Measurements from ENCODE around the gene ADARB2. TPM values are rescaled to one million over a fixed set of nuclear protein-coding genes. Genes with fewer than 3 reads are reported as not detected.

The ADARB2 gene
- polyA plus RNA-seq, 10 donors, result 0.04 to 0.45 (median 0.28) TPM

DNA sequence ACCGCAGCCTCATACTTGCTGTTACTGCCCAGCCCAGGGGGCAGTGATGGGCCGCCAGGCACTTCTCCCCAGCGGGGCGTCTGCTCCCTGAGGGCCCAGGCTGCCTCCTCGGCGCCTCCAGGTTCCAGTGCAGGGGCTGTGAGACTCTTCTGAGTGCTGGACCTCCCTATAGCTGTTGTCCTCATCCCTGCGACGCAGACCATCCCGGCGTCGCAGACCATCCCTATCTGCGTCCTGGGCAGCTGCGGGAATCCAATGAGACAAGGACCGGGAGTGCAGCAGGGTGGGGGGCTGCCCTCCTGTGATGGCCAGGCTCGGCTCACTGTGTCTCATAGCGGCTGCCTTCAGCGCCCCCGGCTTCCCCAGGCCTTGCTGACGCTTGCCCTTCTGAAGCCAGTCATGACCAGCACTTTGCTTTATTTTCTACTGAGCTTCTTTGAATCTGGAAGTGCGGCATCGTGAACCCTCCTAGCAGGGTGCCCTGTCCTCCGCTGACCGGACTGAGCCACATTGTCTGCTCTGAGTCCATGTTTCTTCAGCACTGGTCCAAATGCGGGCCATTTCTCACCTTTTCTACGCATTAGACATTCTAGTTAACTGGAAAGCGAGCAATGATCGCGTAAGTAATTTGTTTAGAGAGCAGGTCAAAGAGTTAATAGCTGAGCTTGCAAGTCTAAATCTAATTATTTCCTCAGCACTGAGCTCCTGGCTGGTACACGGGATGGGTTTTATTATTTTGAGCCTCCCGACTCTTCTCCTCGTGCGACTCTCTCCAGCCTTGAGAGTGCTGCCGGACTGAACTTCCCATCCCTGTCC lies 341.6 kb downstream of the ADARB2 start:
- no peak for DNase-seq

DNA sequence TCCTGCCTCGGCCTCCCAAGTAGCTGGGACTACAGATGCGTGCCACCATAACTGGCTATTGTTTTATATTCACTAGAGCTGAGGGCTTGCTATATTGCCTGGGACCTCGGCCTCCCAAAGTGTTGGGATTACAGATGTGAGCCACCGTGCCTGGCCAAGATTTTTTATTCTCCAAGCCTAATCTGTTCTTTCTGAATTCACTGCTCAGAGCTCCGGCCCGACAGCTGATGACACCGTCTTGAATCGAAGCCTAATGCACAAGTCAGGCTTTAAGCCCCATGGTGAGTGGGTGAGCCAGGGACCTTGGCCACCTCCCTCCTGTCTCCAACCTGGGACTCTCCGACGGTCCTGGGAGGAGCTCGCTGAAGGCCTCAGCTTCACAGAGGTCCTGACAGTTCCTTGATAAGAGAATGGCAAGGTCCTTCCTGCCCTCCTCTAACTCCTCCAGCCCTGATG lies 342.3 kb downstream of the ADARB2 start:
- no peak for DNase-seq

DNA sequence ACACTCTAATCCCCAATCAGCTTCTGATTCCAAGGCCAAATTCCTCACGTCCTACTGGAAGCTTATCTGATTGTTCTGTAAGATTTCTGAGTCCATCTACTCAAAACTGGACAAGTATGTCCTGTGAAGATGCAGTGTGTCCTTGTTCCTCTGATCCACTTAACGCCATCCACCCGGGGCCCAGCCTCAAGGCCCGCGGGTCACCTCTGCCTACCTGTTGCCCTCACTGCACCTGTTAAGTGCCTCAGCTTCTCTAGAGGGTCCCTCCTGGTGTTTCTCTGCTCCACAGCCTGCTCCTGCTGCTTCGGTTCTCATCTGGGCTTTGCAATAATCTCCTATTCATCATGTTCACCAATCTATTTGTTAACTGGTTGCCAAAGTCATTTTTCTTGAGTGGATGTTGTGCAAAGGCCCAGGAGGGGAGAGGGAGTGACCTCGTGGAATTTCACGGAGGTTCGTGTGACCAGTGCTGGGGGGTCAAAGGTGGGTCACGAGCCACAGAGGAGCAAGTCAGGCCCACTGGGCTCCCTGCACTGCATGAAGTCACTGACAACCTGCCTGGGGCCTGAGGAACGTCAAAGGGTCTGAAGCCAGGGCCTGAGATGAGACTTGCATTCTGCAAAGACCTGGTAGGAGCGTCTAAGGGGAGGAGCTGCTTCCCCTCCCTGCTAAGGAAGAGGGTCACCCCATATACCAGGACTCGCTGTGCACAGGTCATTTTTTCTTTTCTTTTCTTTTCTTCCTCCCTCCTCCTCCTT lies 343.0 kb downstream of the ADARB2 start:
- DNase-seq, result no peak

DNA sequence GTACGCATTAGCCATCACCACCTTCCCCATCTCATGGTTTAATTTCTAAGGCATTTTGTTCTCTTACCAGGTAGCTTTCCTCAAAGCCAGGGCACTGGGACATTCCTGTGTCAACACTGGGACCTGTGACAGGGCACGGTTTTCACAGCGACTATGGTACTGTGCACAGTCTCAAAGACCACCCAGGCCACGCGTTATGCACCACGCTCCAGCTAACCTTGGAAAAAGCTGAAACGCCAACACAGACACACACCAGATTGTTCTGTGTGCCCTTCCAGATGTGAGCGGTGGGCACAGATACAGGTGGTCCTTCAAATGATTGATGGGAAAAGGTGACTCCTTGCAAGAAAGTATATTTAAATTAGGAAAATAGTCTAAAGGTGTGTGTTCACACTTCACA lies 343.8 kb downstream of the ADARB2 start:
- DNase-seq, result no peak

DNA sequence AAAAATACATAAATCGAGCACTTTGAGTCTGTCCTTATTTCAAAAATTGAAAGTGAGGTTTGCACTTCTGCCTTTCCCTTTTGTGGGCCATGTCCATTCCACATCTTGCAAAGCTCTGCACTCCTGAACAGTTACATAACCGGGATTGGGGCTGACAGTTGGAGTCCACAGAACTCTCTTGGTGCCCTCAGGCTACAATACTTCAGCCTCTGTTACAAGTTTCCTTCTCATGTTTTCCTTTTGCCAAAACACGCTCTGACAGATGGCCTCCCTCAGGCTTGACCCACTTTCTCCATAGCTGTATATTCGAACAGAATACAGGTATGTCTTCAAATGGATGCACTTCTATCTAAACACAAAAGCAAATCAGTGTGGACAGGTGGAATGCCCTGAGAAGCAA lies 345.2 kb downstream of the ADARB2 start:
- DNase-seq, result no peak

DNA sequence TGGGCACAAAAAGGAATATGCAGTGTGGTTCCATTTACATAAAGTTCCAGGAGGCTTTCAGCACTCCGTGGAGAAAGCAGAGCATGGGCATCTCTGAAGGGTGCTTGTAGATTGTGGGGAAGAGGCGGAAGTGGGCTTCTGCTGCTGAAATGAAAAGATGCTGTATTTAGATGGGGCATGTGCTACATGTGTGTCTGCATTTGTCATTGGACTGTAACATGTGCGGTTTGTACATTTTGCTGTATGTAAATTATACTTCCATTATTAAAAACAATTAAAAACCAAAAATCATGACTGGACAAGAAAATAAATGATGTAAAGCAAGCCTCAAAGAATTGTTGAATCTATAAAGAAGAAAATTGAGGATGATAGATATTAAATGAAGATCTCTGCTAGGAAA lies 347.1 kb downstream of the ADARB2 start:
- no peak for DNase-seq

DNA sequence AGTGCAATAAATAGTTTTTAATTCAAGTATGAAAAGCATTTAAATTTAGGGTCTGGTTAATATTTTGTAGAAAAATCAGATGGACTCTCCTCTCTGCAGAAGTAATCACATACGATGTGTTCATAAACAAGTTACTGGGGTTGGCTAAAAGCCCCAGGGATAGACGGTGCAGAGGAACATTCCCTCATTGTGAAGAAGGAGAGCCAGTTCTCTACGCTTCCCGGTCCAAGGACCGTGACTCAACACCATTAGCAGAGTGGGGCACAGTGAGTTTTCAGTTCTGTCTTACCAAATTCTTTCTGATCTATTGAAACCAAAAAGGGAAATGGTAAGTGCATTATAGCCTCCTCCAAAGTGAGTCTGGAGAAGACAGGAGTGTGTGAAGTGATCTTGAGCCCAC lies 353.3 kb downstream of the ADARB2 start:
- DNase-seq, result no peak

DNA sequence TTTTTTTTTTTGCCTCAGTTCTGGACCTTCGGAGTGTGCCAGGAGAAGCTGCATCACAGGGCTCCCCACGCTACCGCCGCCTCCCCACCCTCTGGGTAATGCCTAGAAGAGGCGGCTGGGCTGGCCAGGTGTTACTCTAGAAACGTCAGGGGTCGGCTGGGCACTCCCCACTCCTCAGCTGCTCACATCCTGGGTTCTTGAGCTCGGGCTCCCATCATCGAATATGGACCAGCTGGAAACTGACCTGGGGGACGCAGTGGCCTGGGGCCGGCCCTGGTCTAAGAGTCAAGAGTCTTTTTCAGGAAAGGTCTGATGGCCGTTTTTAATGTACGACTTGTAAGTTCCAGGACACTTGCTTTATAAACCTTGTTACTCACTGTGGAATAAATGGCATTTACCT lies 354.6 kb downstream of the ADARB2 start:
- no peak for DNase-seq

DNA sequence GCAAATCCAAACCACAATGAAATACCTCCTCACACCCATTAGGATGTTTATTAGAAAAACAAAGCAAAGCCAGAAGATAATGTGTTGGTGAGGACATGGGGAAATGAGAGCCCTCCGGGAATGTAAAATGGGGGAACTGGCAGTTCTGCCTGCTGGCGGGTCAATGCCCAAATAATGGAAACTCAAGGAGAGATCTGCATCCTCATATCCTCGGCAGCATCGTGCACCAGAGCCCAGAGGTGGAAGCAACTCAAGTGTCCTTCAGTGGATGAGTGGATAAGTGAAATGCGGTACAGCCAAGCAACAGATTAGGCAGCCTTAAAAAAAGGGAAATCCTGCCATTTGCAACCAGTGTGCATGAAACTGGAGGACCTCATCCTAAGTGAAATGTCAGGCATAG lies 356.0 kb downstream of the ADARB2 start:
- DNase-seq, result no peak

DNA sequence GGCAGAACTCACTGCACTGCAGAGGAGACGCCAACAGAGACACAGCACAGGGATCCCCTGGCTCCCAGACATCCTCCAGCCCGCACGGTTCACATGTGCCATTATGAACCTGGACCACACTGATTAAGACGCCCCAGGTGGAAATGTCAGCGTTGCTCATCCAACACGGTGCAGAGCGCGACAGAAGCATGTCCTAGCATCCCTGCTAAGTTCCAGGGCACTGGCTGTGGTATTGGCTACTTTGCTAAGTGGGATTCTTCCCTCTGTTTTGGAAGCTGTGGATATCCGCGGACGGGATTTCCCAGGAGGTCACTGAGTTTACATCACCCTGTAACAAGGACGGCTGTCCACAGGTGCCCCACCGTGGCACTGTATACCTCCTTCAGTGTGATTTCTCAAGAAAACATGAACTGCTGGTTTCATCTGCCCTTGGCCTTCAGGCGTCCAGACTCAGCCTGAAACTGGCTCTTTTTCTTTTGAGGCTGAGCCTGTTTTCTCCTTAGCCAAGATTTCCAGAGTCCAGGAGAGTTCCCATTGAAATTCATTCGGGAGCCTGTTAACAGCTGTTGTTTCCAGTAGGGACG lies 357.1 kb downstream of the ADARB2 start:
- no peak for DNase-seq

DNA sequence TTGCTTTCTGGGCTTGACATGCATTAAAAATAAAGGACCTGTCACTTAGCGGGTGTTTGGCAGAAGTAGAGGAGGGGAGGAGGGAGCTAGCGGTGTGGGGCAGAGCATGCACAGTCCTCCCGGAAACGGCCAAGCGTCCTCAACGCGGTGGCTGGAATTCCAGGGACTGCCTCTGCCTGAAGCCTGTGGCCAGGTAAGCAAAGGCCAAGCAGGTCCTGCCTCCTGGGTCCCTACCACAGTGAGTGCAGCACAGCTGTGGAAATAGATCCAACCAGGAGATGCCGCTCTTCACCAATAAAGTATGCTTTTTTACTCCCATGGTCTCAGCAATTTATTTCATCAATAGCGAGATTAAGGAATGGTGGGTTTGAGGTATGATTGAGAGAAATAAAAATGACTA lies 357.7 kb downstream of the ADARB2 start:
- DNase-seq, result no peak

DNA sequence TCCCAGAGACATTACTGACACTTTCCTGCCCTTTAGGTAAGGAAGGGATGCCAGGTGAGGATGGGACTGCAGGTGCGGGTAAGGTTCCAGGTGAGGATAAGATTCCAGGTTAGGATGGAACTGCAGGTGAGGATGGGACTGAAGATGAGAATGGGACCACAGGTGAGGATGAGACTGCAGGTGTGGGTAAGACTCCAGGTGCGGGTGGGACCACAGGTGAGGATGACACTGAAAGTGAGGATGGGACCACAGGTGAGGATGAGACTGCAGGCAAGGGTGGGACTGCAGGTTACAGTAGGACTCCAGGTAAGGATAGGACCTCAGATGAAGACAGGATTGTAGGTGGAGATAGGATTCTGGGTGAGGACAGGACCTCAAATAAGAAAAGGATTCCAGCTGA lies 358.9 kb downstream of the ADARB2 start:
- no peak for DNase-seq

DNA sequence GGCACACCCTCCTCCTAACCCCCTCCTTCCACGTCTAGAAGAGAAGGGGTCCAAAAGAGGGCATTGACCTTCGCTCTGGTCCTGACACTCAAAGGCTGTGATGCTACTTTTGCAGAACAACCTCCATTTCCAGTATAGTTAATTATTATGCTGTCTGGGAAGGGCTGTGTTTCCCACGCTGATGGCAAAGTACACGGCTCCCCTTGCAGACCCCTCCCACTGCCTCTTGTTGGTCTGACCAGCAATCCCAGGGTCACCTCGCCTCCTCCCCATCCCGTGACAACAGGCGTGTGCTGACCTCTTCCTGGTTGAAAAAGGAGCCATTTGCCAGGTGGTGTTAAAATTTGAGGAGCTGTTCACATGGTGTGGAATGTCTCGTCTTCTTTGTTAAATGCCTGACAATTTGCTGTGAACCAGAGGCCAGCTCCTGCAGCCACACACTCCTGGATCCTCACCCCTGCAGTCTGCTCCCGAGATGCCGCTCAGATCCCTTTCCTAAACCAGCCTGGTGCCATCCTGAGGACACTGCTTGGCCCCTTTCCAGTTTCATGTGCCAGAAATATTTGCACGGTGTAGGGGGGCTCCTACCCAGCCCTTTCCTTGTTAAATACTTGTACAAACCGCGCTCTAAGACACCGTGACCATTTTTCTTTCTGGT lies 359.5 kb downstream of the ADARB2 start:
- DNase-seq, result no peak

DNA sequence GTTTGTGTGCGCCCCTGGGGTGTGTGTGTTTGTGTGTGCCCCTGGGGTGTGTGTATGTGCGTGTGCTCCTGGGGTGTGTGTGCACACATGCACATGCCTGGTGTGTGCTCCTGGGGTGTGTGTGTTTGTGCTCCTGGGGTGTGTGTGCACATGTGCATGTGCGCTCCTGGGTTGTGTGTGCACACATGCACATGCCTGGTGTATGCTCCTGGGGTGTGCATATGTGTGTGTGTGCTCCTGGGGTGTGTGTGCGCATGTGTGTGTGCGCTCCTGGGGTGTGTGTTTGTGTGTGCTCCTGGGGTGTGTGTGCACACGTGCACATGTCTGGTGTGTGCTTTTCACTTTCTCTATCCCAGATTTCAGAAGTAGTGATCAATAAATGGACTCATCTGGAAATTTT lies 360.1 kb downstream of the ADARB2 start:
- DNase-seq, result no peak

DNA sequence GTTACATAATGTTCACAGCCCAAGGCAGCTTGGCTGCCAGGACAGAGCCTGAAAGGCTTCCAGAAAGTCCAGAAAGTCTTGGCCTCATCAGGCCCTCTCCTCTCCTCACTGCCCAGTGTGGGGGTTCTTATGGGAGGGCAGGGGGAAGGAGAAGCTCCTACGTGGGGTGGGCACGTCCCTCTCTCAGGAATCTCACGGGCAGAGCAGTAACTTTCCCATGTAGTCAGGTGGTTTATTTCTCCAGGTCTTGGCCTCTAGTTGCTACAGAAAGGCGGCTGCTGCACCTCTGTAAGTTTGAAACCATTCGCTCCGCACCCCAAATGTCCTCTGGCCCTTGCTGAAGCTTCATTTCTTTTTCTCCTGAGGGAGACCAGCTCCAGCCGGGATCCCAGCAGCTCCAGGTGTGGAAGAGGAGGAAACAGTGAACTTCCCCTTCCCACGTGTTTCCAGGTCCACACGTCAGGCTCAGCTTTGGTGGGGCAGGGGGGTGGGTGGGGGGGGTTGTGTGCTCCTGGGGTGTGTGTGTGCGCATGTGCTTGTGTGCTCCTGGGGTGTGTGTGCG lies 360.9 kb downstream of the ADARB2 start:
- DNase-seq, result no peak

DNA sequence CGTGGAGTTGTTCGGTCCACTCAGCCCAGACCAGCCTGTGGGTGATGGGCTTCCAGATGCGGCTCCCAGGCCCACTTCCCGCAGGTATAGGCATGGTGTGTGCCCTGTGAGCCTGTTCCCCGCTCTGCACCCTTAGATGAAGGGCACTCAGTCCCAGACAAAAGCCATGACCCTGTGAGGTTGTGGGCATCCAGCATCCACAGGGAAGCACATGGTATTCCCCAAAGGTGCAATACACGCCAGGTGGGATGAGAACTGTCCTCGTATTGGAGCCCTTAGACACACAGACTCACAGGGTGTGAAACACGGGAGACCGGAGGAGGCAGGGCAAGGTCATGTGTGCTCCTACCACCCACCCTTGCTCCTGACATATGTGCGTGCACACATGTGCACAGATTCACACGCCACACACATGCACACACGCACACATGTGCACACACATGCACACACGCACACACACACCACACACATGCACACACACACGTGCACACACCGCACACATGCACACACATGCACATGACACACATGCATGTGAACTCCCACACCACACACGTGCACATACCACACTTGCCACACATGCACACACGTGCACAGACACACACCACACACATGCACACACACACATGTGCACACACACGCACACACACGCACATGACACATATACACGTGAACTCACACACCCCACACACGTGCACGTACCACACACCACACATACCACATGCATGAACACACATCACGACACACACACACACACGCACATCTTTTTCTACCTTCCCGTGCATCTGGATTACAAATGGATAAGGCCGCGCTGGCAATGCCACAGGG lies 361.8 kb downstream of the ADARB2 start:
- no peak for DNase-seq

DNA sequence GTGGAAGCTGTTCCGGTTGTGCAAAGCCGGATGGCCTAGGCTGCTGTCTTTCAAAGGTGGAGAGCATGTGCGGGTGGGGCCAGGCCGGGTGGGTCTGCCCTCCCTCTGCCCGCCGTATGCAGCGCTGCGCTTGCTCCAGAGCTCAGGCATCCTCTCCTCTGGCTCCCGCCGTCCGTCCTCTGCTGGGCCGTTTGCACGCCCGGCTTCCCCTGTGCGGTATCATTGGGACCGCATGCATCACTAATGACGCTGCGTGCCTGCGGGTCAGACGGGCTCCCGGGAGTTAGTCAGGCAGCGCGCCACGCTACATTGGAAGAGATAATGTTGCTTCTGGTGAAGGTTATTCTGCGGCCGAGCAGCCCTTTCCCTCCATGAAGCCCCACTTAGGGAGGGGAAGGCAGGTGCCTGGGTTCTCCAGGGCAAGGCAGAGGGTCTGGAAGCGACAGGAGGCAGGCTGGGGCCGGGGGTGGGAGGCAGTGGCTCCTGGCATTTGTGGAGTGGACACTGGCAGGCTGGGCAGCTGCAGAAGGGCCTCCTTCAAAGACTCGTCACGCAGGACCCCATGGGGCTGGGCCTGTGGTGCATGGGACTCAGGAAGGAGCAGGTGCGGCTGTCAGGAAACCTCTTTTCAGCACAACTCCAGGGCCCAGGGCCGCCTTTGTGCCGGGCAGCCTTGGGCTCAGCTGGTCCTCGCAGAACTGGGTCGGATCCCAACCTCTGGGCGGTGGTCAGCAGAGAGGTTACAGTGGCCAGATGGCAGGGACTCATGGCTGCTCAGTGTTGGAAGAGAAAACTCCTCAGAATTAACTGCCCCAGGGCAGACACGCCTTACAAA lies 362.6 kb downstream of the ADARB2 start:
- DNase-seq, result no peak

DNA sequence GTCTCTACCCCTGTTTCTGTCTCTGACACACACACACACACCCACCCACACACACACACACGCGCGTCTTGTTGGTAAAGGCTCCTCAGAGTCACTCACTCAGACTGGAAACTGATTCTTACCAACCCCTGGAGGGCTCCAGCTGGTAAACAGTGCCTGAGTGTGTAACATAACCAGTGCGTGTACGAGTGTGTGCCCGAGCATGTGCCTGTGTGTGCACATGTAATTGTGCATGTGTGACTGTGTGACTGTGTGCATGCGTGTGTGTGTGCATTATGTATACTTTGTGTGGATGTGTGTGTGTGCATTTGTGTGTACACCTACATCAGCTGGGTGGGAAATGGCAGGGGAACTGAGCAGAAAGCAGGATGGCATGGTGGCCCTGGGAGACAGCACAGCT lies 364.0 kb downstream of the ADARB2 start:
- no peak for DNase-seq

DNA sequence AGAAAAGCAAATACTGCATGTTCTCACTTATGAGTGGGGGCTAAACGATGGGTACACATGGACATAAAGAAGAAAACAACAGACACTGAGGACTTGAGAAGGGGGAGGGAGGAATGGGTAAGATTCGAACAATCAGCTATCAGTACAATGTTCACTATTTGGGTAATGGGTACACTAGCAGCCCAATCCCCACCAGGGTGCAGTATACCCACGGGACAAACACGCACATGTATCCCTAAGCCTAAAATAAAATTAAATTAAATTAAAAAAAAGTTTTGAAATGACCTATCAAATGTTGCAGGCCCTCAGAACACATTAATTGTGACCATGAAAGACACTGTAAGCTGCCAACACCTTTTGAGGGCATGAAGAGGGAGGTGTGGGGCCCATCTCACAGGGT lies 365.1 kb downstream of the ADARB2 start:
- no peak for DNase-seq

DNA sequence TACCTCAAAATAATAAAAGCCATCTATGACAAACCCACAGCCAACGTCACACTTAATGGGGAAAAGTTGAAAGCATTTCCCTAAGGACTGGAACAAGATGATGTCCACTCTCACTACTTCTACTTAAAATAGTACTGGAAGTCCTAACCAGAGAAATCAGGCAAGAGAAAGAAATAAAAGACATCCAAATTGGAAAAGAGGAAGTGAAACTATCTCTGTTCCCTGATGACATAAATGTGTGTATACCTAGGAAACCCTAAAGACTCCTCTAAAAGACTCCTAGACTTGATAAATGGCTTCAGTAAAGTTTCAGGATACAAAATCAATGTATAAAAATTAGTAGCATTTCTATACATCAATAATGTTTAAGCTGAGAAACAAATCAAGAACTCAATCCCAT lies 367.0 kb downstream of the ADARB2 start:
- DNase-seq, result no peak

Data from muscle of back (tissue), 11 donors.